ENCODE measurements around the gene FSTL3.
"Not testable (repeated sequence)": the region's sequence is repeated elsewhere in the genome, so short reads cannot be mapped to it uniquely, and the experiment has no call there.

The FSTL3 gene

DNA sequence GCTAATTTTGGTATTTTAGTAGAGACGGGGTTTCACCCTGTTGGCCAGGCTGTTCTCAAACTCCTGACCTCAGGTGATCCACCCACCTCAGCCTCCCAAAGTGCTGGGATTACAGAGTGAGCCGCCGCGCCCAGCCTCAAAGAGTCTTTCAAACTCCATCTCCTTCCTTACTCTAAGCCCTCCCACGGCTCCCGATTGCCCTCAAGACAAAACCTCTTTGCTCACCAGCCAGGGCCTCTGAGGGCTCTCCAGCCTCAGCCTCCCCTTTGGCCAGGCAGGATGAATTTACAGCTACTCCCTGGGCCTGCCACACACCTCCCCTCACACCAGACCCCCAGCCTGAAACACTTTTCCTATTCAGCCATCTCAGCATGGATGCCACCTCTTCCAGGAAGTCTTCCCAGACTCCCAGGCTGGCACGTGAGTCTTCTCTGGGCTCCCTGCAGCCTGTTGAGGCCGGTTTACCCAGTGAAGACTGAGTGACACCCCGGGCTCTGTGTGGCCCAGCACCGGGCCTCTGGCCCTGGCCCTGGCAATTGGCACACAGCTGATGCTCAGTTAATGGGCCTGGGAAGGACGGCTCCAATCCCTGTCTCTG lies 11.5 kb downstream of the FSTL3 start:
- no peak for DNase-seq (ENCODE audit: low read depth, low spot score)
- TF ChIP-seq, protein P1, sequence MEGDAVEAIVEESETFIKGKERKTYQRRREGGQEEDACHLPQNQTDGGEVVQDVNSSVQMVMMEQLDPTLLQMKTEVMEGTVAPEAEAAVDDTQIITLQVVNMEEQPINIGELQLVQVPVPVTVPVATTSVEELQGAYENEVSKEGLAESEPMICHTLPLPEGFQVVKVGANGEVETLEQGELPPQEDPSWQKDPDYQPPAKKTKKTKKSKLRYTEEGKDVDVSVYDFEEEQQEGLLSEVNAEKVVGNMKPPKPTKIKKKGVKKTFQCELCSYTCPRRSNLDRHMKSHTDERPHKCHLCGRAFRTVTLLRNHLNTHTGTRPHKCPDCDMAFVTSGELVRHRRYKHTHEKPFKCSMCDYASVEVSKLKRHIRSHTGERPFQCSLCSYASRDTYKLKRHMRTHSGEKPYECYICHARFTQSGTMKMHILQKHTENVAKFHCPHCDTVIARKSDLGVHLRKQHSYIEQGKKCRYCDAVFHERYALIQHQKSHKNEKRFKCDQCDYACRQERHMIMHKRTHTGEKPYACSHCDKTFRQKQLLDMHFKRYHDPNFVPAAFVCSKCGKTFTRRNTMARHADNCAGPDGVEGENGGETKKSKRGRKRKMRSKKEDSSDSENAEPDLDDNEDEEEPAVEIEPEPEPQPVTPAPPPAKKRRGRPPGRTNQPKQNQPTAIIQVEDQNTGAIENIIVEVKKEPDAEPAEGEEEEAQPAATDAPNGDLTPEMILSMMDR (IDR thresholded peaks at IDR 0.05; ENCODE audit: insufficient read depth, low read length, missing control alignments) = no peak
- H3K4me3 ChIP-seq (ENCODE audit: low read depth, low read length) = no peak overlapping the region
- ChIA-PET POLR2A (no interaction called here), CTCF (no interaction called here)

DNA sequence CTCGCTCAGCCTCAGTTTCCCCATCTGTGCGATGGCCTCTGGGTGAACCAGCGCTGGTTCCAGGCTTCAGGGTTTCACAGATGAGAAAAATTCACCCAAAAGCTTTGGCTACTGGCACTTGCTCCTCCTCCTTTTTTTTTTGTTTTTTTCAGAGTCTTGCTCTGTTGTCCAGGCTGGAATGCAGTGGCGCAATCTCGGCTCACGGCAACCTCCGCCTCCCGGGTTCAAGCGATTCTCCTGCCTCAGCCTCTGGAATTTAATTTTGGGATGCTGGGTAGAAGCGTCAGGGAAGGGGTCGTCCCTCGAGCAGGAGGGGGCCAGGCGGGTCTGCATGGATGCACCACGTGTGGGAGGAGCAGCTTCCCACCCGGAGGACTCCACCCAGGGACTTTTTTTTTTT lies 12.0 kb downstream of the FSTL3 start:
- TF ChIP-seq, protein P1 (IDR thresholded peaks at IDR 0.05; ENCODE audit: insufficient read depth, low read length, missing control alignments) = no peak
- ChIA-PET CTCF (no interaction called here), POLR2A (no interaction called here)

DNA sequence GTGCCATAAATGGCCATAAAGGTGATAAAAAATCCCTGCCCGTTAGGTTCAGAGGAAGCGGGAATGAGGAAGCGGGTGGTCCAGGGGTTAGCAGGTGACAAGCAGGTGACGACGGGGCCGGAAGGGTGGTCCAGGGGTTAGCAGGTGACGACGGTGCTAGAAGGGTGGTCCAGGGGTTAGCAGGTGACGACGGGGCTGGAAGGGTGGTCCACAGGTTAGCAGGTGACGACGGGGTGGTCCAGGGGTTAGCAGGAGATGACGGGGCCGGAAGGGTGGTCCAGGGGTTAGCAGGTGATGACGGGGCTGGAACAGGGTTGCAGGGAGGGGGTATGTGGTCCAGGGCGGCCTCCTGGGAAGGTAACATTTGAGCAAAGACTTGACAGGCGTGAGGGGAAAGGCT lies 12.8 kb downstream of the FSTL3 start:
- H3K4me3 ChIP-seq (ENCODE audit: low read depth, low read length) = no peak overlapping the region
- POLR2A ChIA-PET = no interaction called here
- TF ChIP-seq, protein P1 (IDR thresholded peaks at IDR 0.05; ENCODE audit: insufficient read depth, low read length, missing control alignments) = no peak
- DNase-seq (ENCODE audit: low read depth, low spot score) = no peak
- CTCF ChIA-PET = no interaction called here

More for the DNA sequence above, 12.0 kb downstream of the FSTL3 start:
- H3K4me3 ChIP-seq (ENCODE audit: low read depth, low read length) = no peak overlapping the region
- no peak for DNase-seq (ENCODE audit: low read depth, low spot score)

DNA sequence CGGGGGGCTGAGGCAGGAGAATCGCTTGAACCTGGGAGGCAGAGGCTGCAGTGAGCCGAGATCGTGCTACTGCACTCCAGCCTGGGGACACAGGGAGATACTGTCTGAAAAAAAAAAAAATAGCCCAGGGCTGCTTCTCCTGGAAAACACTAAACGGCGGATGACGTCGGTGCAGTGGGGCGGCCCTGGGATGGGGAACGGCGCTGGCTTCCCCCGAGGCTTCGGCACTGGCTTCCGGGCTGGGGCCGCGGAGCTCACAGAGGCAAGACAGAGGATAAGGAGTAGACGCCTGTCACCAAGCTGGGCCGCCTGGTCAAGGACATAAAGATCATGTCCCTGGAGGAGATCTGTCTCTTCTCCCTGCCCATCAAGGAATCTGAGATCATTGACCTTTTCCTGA lies 14.0 kb downstream of the FSTL3 start:
- ChIA-PET POLR2A (no interaction called here), CTCF (interaction anchor here (1.3 kb wide), 1 partner anchor 42 kb away, joined by 4 read pairs; no protein-coding TSS in a partner anchor)
- TF ChIP-seq, protein P1 (IDR thresholded peaks at IDR 0.05; ENCODE audit: insufficient read depth, low read length, missing control alignments) = no peak
- no peak for DNase-seq (ENCODE audit: low read depth, low spot score)
- no peak overlapping the region for H3K4me3 ChIP-seq (ENCODE audit: low read depth, low read length)

DNA sequence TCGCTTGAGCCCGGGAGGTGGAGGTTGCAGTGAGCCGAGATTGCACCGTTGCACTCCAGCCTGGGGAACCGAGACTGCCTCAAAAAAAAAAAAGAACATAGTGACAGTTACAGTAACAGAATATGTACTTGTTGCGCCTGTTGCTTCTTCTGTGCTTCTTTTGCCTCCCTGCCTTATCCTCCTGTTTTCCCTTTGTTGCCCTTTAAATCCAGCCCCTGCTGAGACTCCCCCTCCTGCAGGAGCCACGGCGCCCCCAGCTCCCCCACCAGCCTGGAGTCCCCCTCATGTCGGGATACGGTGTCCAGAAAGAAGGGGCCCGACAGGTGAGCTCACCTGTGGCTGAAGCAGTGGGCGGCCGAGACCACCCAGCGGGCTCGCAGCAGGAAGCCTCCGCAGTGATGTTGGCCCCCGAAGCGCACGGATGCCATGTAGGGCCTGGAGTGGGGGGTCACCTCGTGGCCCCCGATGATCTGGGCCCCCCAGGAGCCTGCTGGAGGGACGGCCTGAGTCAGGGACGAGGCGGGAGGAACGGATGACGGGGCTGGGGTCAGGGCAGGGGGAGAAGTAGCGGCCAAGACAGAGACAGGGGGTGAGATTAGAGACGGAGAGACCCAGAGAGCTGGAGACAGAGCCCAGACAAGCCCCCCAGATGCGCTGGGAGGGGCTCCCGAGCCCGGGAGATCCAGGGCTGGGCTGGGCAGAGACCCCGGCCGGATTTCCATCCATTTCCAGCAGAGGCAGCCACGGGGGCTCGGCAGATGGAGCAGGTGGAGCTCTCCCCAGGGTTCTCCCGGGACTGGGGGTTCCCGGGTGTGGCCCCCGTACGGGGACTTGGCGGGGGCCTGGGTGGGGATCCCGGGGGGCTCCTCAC lies 18.5 kb downstream of the FSTL3 start:
- TF ChIP-seq, protein P1 (IDR thresholded peaks at IDR 0.05; ENCODE audit: insufficient read depth, low read length, missing control alignments) = no peak
- ChIA-PET CTCF (interaction anchor here (1.5 kb wide), 1 partner anchor 39 kb away, joined by 4 read pairs; no protein-coding TSS in a partner anchor), POLR2A (no interaction called here)
- DNase-seq (ENCODE audit: low read depth, low spot score) = no peak
- H3K4me3 ChIP-seq (ENCODE audit: low read depth, low read length) = no peak overlapping the region

DNA sequence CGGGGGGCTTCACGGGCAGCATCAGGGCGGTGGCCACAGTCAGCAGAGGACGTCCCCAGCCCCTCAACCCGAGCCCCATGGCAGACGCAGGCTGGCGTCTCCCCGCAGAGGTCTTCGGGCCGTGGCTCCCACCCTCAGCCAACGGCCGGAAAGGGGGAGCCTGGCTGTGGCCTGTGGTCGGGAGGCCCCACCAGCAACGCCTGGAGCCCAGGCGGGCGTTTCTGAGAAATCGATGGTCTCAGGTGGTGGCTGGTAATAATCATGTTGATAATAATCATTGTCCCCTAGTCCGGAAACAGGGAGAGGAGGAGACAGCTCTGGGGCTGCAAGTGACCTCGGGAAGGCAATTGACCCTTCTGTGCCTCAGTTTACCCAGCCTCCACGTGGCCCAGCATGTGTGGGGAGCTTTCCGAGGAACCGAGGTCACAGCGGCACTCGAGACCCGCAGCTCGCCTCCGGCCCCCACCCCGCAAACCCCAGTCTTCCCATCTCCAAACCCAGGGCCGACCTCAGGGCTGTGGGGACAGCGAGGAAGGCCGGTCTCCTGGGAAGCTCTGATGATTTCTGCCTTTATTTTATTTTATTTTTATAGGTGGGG lies 19.3 kb downstream of the FSTL3 start, which contains the start of gene PRSS57:
PRSS57 (minus strand) TSS at position 101 of the 598 bp plus-strand sequence; CDS start at position 79, 22 bp downstream.
- POLR2A ChIA-PET = no interaction called here
- TF ChIP-seq, protein P1 (IDR thresholded peaks at IDR 0.05; ENCODE audit: insufficient read depth, low read length, missing control alignments) = no peak
- H3K4me3 ChIP-seq (ENCODE audit: low read depth, low read length) = no peak within 1 kb of the TSS
- DNase-seq (ENCODE audit: low read depth, low spot score) = no peak
- CTCF ChIA-PET = interaction anchor here (1.5 kb wide), 1 partner anchor 38 kb away, joined by 4 read pairs; no protein-coding TSS in a partner anchor

DNA sequence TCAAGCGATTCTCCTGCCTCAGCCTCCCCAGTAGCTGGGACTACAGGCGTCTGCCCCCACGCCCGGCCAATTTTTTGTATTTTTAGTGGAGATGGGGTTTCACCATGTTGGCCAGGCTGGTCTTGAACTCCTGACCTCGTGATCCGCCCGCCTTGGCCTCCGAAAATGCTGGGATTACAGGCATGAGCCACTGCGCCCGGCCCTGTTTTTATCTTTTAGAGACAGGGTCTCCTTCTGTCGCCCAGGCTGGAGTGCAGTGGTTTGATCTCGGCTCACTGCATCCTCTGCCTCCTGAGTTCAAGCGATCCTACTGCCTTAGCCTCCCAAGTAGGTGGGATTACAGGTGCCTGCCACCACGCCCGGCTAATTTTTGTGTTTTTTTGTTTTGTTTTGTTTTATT lies 22.3 kb downstream of the FSTL3 start:
- CTCF ChIA-PET = interaction anchor here (1.1 kb wide), 1 partner anchor 10 kb away, joined by 3 read pairs; the partner anchor contains the start of gene PALM
- DNase-seq (ENCODE audit: low read depth, low spot score); POLR2A ChIA-PET; H3K4me3 ChIP-seq (ENCODE audit: low read depth, low read length): not testable (repeated sequence)

DNA sequence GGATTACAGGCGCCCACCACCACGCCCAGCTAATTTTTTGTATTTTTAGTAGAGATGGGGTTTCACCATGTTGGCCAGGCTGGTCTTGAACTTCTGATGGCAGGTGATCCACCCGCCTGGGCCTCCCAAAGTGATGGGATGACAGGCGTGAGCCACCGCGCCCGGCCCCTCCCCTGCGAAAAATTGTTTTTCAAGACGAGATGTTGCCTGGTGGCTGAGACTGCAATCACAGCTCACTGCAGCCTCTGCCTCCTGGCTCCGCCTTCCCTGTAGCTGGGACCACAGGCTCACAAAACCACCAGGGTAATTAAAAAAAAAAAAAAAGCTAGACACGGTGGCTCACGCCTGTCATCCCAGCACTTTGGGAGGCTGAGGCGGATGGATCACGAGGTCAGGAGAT lies 23.7 kb downstream of the FSTL3 start:
- CTCF ChIA-PET; H3K4me3 ChIP-seq (ENCODE audit: low read depth, low read length); DNase-seq (ENCODE audit: low read depth, low spot score); POLR2A ChIA-PET: not testable (repeated sequence)

DNA sequence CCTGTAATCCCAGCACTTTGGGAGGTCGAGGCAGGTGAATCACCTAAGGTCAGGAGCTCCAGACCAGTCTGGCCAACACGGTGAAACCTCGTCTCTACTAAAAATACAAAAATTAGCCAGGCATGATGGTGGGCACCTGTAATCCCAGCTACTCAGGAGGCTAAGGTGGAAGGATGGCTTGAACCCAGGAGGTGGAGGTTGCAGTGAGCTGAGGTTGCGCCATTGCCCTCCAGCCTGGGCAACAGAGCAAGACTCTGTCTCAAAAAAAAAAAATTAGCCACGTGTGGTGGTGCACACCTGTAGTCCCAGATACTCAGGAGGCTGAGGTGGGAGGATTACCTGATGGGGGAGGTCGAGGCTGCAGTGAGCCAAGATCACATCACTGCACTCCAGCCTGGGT lies 26.7 kb downstream of the FSTL3 start:
- H3K4me3 ChIP-seq (ENCODE audit: low read depth, low read length) = not testable (repeated sequence)

More for the DNA sequence above, 26.7 kb downstream of the FSTL3 start:
- DNase-seq (ENCODE audit: low read depth, low spot score); POLR2A ChIA-PET: not testable (repeated sequence)
- CTCF ChIA-PET = interaction anchor here (1.4 kb wide), 1 partner anchor 31 kb away, joined by 4 read pairs; no protein-coding TSS in a partner anchor
